Uterus (tissue), 4 donors: ENCODE data around the gene SLC25A21. TPM values are rescaled to one million over a fixed set of nuclear protein-coding genes. Genes with fewer than 3 reads are reported as not detected.
"Not testable (repeated sequence)": the region's sequence is repeated elsewhere in the genome, so short reads cannot be mapped to it uniquely, and the experiment has no call there.

Experiments
- DNase-seq, 2 donors: peaks; one replicate each; pipeline ENCODE4 v3.0.0-alpha.2; 2019 to 2020
- H3K27ac ChIP-seq, 2 donors: fragments of 200-600 bp; sonication (generic); 1 replicate in 1 of 2; 2 replicates in 1 of 2; pipeline ENCODE4 v1.5.1; 2016 to 2018
- H3K27me3 ChIP-seq, 2 donors: fragments of 200-600 bp; sonication (generic); one replicate each; pipeline ENCODE4 v1.5.1; 2018 to 2019; ENCODE audit warnings: control low read depth in 1 of 2
- H3K36me3 ChIP-seq, 2 donors: fragments of 200-600 bp; sonication (generic); one replicate each; pipeline ENCODE4 v1.5.1; 2019; ENCODE audit warnings: control low read depth in 1 of 2
- H3K4me1 ChIP-seq, 2 donors: fragments of 200-600 bp; sonication (generic); one replicate each; pipeline ENCODE4 v1.5.1; 2018 to 2019; ENCODE audit warnings: control low read depth in 1 of 2
- H3K4me3 ChIP-seq, 2 donors: fragments of 200-600 bp; sonication (generic); 1 replicate in 1 of 2; 2 replicates in 1 of 2; pipeline ENCODE4 v1.5.1; 2018 to 2019; ENCODE audit warnings: mild to moderate bottlenecking in 1 of 2
- H3K9me3 ChIP-seq, 2 donors: fragments of 200-600 bp; sonication (generic); one replicate each; pipeline ENCODE4 v1.5.1; 2019; ENCODE audit warnings: control low read depth in 1 of 2
- CTCF ChIP-seq, 4 experiments: fragments of 200-600 bp in 2 of 4; fragments of 450-650 bp in 2 of 4; sonication (generic) in 2 of 4; IDR thresholded peaks; one replicate each; pipeline ENCODE4 v1.5.1; 2016 to 2019; ENCODE audit warnings: antibody characterized with exemption in 4 of 4, mild to moderate bottlenecking in 2 of 4, moderate library complexity in 1 of 4
- POLR2A ChIP-seq, 2 donors: fragments of 450-650 bp; IDR thresholded peaks; one replicate each; pipeline ENCODE4 v1.6.1; 2016; ENCODE audit warnings: antibody characterized with exemption in 2 of 2, mild to moderate bottlenecking in 1 of 2, moderate library complexity in 1 of 2
- intact Hi-C: fragments of 100-400 bp; cut with DNase I; formaldehyde crosslinking; loops from one replicate; pipeline ENCODE4 v1.15.1; 2023; ENCODE audit warnings: low total_unique reads
- total RNA-seq, 4 donors: library from RNA; depleted of rRNA in 3 of 4; stranded (reverse); fragments of >200 nt in 3 of 4; gene quantifications; one replicate each; pipeline versions ENCODE4 v1.1.0 to v1.2.4, GENCODE V29; 2014 to 2023
- donor health status: DM: yes; HTN: yes; CAD: no.

Gene SLC25A21
- total RNA-seq, 4 donors from 2014 or later: under 0.01 to 3.0 (median 2.0) TPM; not detected in 1

- Histone ChIP-seq H3K36me3 (no peaks in the 10 kb centered on the region), H3K27me3 (no peaks in the 10 kb centered on the region), H3K27ac (no peak overlapping the region), H3K4me1 (no peaks in the 10 kb centered on the region), H3K9me3 (no peaks in the 10 kb centered on the region), H3K4me3 (no peak overlapping the region)
- TF ChIP-seq POLR2A (IDR thresholded peaks at IDR 0.05) (no peak), CTCF (IDR thresholded peaks at IDR 0.05) (no peak)
- DNase-seq: no peak
- intact Hi-C loops: no loop called here
Measured at GRCh38 chr14:36988989-36989388, 183.4 kb downstream of the SLC25A21 start.

GRCh38 chr14:36988568-36988967 is 183.8 kb downstream of the SLC25A21 start:
- no peaks in the 10 kb centered on the region for H3K27me3 ChIP-seq
- TF ChIP-seq CTCF (IDR thresholded peaks at IDR 0.05): no peak
- no peak for TF ChIP-seq POLR2A (IDR thresholded peaks at IDR 0.05)
- DNase-seq: no peak
- no peaks in the 10 kb centered on the region for H3K9me3 ChIP-seq
- no peak overlapping the region for H3K4me3 ChIP-seq
- H3K36me3 ChIP-seq: no peaks in the 10 kb centered on the region
- intact Hi-C loops: no loop called here
- no peak overlapping the region for H3K27ac ChIP-seq
- no peaks in the 10 kb centered on the region for H3K4me1 ChIP-seq

- no peaks in the 10 kb centered on the region for H3K9me3 ChIP-seq
- no peaks in the 10 kb centered on the region for H3K27me3 ChIP-seq
- H3K27ac ChIP-seq: no peak overlapping the region
- H3K4me1 ChIP-seq: no peaks in the 10 kb centered on the region
- H3K4me3 ChIP-seq: no peak overlapping the region
- DNase-seq: no peak
- TF ChIP-seq CTCF (IDR thresholded peaks at IDR 0.05) (no peak), POLR2A (IDR thresholded peaks at IDR 0.05) (no peak)
- no peaks in the 10 kb centered on the region for H3K36me3 ChIP-seq
- intact Hi-C loops: no loop called here
Measured at GRCh38 chr14:36986407-36986806, 186.0 kb downstream of the SLC25A21 start.

- Histone ChIP-seq H3K27me3 (no peaks in the 10 kb centered on the region), H3K4me3 (no peak overlapping the region), H3K4me1 (no peaks in the 10 kb centered on the region), H3K27ac (no peak overlapping the region), H3K9me3 (no peaks in the 10 kb centered on the region), H3K36me3 (no peaks in the 10 kb centered on the region)
- no peak for TF ChIP-seq CTCF (IDR thresholded peaks at IDR 0.05)
- TF ChIP-seq POLR2A (IDR thresholded peaks at IDR 0.05): no peak
- DNase-seq: no peak
- intact Hi-C loops: no loop called here
Measured at GRCh38 chr14:36981832-36982529, 190.4 kb downstream of the SLC25A21 start.

- intact Hi-C loops: not testable (repeated sequence)
Measured at GRCh38 chr14:36980413-36980812, 192.0 kb downstream of the SLC25A21 start.

GRCh38 chr14:36979863-36980262 is 192.5 kb downstream of the SLC25A21 start:
- Histone ChIP-seq H3K4me3 (no peak overlapping the region), H3K36me3 (no peaks in the 10 kb centered on the region), H3K4me1 (no peaks in the 10 kb centered on the region), H3K9me3 (no peaks in the 10 kb centered on the region), H3K27me3 (no peaks in the 10 kb centered on the region), H3K27ac (no peak overlapping the region)
- DNase-seq: no peak
- intact Hi-C loops: no loop called here
- TF ChIP-seq POLR2A (IDR thresholded peaks at IDR 0.05): no peak
- TF ChIP-seq CTCF (IDR thresholded peaks at IDR 0.05): no peak

More at GRCh38 chr14:36980413-36980812, 192.0 kb downstream of the SLC25A21 start:
- H3K27me3 ChIP-seq, H3K36me3 ChIP-seq, DNase-seq, H3K4me3 ChIP-seq, H3K9me3 ChIP-seq, H3K4me1 ChIP-seq, H3K27ac ChIP-seq: not testable (repeated sequence)
